Daoy (cell line): ENCODE results near the gene ZNF207. TPM values are rescaled to one million over a fixed set of nuclear protein-coding genes. Genes with fewer than 3 reads are reported as not detected.
"Not testable (repeated sequence)": the region's sequence is repeated elsewhere in the genome, so short reads cannot be mapped to it uniquely, and the experiment has no call there.

ENCODE experiments used
- DNase-seq: peaks from one replicate; pipeline ENCODE4 v3.0.0-alpha.2; 2015; ENCODE audit warnings: low read depth
- total RNA-seq: library from RNA; depleted of rRNA; stranded (reverse); fragments of >200 nt; shearing (Covaris generic); gene quantifications from 2 replicates; pipeline ENCODE4 v1.2.3, GENCODE V29; 2014; rRNA removed

Gene ZNF207
- total RNA-seq, result 156 and 173 TPM in 2 replicates

- DNase-seq, result peak; percentile 98
Observed at GRCh38 chr17:32349854-32350665, at the start of gene ZNF207. Gene ZNF207 (plus strand): TSS chr17:32350157. CDS start chr17:32350286, 129 bp downstream.

- DNase-seq, result no peak
Observed at GRCh38 chr17:32302037-32302436, 47.9 kb upstream of the ZNF207 start.

- no peak for DNase-seq
Observed at GRCh38 chr17:32302860-32303649, 46.9 kb upstream of the ZNF207 start.

- no peak for DNase-seq
Observed at GRCh38 chr17:32303781-32304288, 46.1 kb upstream of the ZNF207 start.

- no peak for DNase-seq
Observed at GRCh38 chr17:32305049-32305448, 44.9 kb upstream of the ZNF207 start.

- DNase-seq, result no peak
Observed at GRCh38 chr17:32307658-32308057, 42.3 kb upstream of the ZNF207 start.

GRCh38 chr17:32311028-32311536 lies 38.9 kb upstream of the ZNF207 start:
- no peak for DNase-seq

GRCh38 chr17:32314636-32315035 lies 35.3 kb upstream of the ZNF207 start:
- no peak for DNase-seq

GRCh38 chr17:32315171-32315570 lies 34.8 kb upstream of the ZNF207 start:
- DNase-seq, result no peak

GRCh38 chr17:32316653-32317052 lies 33.3 kb upstream of the ZNF207 start:
- DNase-seq, result not testable (repeated sequence)

- DNase-seq, result no peak
Observed at GRCh38 chr17:32317353-32317752, 32.6 kb upstream of the ZNF207 start.

- no peak for DNase-seq
Observed at GRCh38 chr17:32318071-32318470, 31.9 kb upstream of the ZNF207 start.

GRCh38 chr17:32319548-32319905 lies 30.4 kb upstream of the ZNF207 start:
- peak; percentile 78 for DNase-seq

GRCh38 chr17:32320080-32320479 lies 29.9 kb upstream of the ZNF207 start:
- not testable (repeated sequence) for DNase-seq

- no peak for DNase-seq
Observed at GRCh38 chr17:32320847-32321246, 29.1 kb upstream of the ZNF207 start.

- DNase-seq, result no peak
Observed at GRCh38 chr17:32323046-32323445, 26.9 kb upstream of the ZNF207 start.

GRCh38 chr17:32323811-32324491 lies 26.0 kb upstream of the ZNF207 start:
- peak; percentile 80 for DNase-seq

GRCh38 chr17:32327911-32328310 lies 22.0 kb upstream of the ZNF207 start:
- DNase-seq, result no peak

- DNase-seq, result no peak
Observed at GRCh38 chr17:32330147-32330546, 19.8 kb upstream of the ZNF207 start.

GRCh38 chr17:32331243-32332040 lies 18.5 kb upstream of the ZNF207 start:
- no peak for DNase-seq

- DNase-seq, result no peak
Observed at GRCh38 chr17:32333187-32333586, 16.8 kb upstream of the ZNF207 start.
